Endothelial cell of umbilical vein (primary cell): ENCODE measurements around the gene NCLN.

Experiments used
- CTCF ChIP-seq, 2 donors: IDR thresholded peaks; 1 replicate in 1 of 2; 2 replicates in 1 of 2; pipeline ENCODE4 v1.5.1; 2011; ENCODE audit warnings: low read length in 2 of 2, mild to moderate bottlenecking in 2 of 2, moderate library complexity in 2 of 2, control low read depth in 1 of 2, inconsistent platforms in 1 of 2, low read depth in 1 of 2; ENCODE audit not compliant: insufficient read depth in 1 of 2; ENCODE audit errors: extremely low read depth in 1 of 2
- EZH2 ChIP-seq: IDR thresholded peaks from 2 replicates; pipeline ENCODE4 v1.6.1; 2012; ENCODE audit warnings: borderline replicate concordance, low read depth, mild to moderate bottlenecking, moderate library complexity, low read length, inconsistent platforms; ENCODE audit not compliant: severe bottlenecking
- JUN ChIP-seq: IDR thresholded peaks from 2 replicates; pipeline ENCODE4 v1.6.1; 2011; ENCODE audit warnings: borderline replicate concordance, low read depth; ENCODE audit not compliant: insufficient read length, insufficient read depth
- POLR2AphosphoS5 ChIP-seq: IDR thresholded peaks from 2 replicates; pipeline ENCODE4 v1.6.1; 2012; ENCODE audit warnings: low read depth, mild to moderate bottlenecking, control low read depth, low read length, moderate library complexity; ENCODE audit not compliant: insufficient read depth

DNA sequence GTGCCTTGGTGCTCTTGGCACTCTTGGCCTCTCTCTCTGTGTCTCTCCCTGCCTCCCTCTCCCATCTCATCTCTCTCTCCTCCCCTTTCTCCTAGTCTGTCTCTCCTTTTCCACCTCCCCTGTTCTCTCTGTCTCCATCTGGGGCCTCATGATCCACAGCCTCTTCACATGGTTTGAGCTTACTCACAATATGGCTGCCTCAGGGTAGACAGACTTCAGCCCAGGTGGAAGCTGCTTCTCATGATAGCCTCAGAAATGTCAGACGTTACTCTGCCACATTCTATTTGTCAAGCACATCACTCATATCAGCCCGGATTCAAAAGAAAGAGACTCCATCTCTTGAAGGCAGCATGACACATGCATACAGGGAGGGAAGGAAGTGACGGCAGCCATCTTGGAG, 25.5 kb upstream of the NCLN start:
- TF ChIP-seq JUN (no peak), CTCF (IDR thresholded peaks at IDR 0.05; ENCODE audit: extremely low read depth in 1 of 2, insufficient read depth in 1 of 2, low read depth in 1 of 2, low read length in 2 of 2) (no peak), POLR2AphosphoS5 (no peak), EZH2 (no peak)
